K562 (cell line): ENCODE data around the gene GALT. TPM values are rescaled to one million over a fixed set of nuclear protein-coding genes. Genes with fewer than 3 reads are reported as not detected.

Experiments used
- CBFA2T3 ChIP-seq: fragments of 450-650 bp; IDR thresholded peaks from 2 replicates; pipeline ENCODE4 v1.6.1; 2017
- DEAF1 ChIP-seq: fragments of 450-650 bp; formaldehyde crosslinking; IDR thresholded peaks from 2 replicates; pipeline ENCODE4 v1.4.0; 2020; ENCODE audit warnings: mild to moderate bottlenecking, moderate library complexity
- ESRRB ChIP-seq: fragments of 250-450 bp; sonication (Bioruptor Pico); IDR thresholded peaks from 2 replicates; pipeline ENCODE4 v1.5.0; 2020; ENCODE audit warnings: mild to moderate bottlenecking, moderate library complexity, borderline replicate concordance
- GATAD2B ChIP-seq: fragments of 450-650 bp; IDR thresholded peaks from 2 replicates; pipeline ENCODE4 v1.6.1; 2017; ENCODE audit warnings: mild to moderate bottlenecking, borderline replicate concordance
- HCFC1 ChIP-seq: IDR thresholded peaks from 2 replicates; pipeline ENCODE4 v1.6.1; 2012; ENCODE audit warnings: low read depth, low read length, improper control_type of control experiment
- HDAC2 ChIP-seq: fragments of 450-650 bp; IDR thresholded peaks from 2 replicates; pipeline ENCODE4 v1.6.1; 2016; ENCODE audit warnings: mild to moderate bottlenecking
- HSF4 ChIP-seq: fragments of 250-450 bp; sonication (Bioruptor Pico); IDR thresholded peaks from 2 replicates; pipeline ENCODE4 v2.1.2; 2022; ENCODE audit warnings: mild to moderate bottlenecking, moderate library complexity, borderline replicate concordance
- MECOM ChIP-seq: fragments of 250-450 bp; sonication (Bioruptor Pico); IDR thresholded peaks from 2 replicates; pipeline ENCODE4 v1.8.0; 2022; ENCODE audit warnings: inconsistent platforms
- NR3C1 ChIP-seq: sonication (generic); formaldehyde crosslinking; IDR thresholded peaks from 2 replicates; pipeline ENCODE4 v1.8.1; 2022; ENCODE audit warnings: missing genetic modification reagents
- POLR2G ChIP-seq: fragments of 200-400 bp; formaldehyde crosslinking; IDR thresholded peaks from 2 replicates; pipeline ENCODE4 v1.6.1; 2017; ENCODE audit warnings: low read depth, mild to moderate bottlenecking, antibody characterized with exemption, low read length, moderate library complexity
- PURB ChIP-seq: sonication (generic); formaldehyde crosslinking; IDR thresholded peaks from 2 replicates; pipeline ENCODE4 v1.9.0; 2021; ENCODE audit warnings: low read depth, mild to moderate bottlenecking, missing genetic modification reagents
- RBM17 ChIP-seq: fragments of 200-400 bp; formaldehyde crosslinking; IDR thresholded peaks from 2 replicates; pipeline ENCODE4 v1.6.1; 2017; ENCODE audit warnings: low read depth, mild to moderate bottlenecking, low read length, borderline replicate concordance
- RBM25 ChIP-seq: fragments of 200-400 bp; formaldehyde crosslinking; IDR thresholded peaks from 2 replicates; pipeline ENCODE4 v1.6.1; 2018; ENCODE audit warnings: low read length, low read depth, moderate library complexity; ENCODE audit not compliant: severe bottlenecking
- SIX5 ChIP-seq, 2 experiments: IDR thresholded peaks; 2 replicates each; pipeline ENCODE4 v1.6.1; 2011; ENCODE audit warnings: low read length in 2 of 2, borderline replicate concordance in 1 of 2, low read depth in 1 of 2, mild to moderate bottlenecking in 1 of 2, moderate library complexity in 1 of 2; ENCODE audit not compliant: insufficient read depth in 1 of 2
- SNAPC5 ChIP-seq: fragments of 250-450 bp; sonication (Bioruptor Pico); IDR thresholded peaks from 2 replicates; pipeline ENCODE4 v1.8.0; 2021; ENCODE audit warnings: moderate library complexity, mild to moderate bottlenecking, inconsistent platforms
- TCFL5 ChIP-seq: fragments of 250-450 bp; sonication (Bioruptor Pico); conservative IDR thresholded peaks from 2 replicates; pipeline ENCODE4 v1.6.1; 2021; ENCODE audit warnings: mild to moderate bottlenecking, moderate library complexity, matching md5 sums
- TGIF2 ChIP-seq: sonication (generic); formaldehyde crosslinking; IDR thresholded peaks from 2 replicates; pipeline ENCODE4 v1.8.1; 2022; ENCODE audit warnings: mild to moderate bottlenecking, missing genetic modification reagents, moderate library complexity
- TRIM28 ChIP-seq: fragments of 450-650 bp; IDR thresholded peaks from 2 replicates; pipeline ENCODE4 v1.6.1; 2017
- ZNF217 ChIP-seq: sonication (generic); formaldehyde crosslinking; IDR thresholded peaks from 2 replicates; pipeline ENCODE4 v1.8.0; 2022; ENCODE audit warnings: mild to moderate bottlenecking, missing genetic modification reagents
- ZNF311 ChIP-seq: fragments of 250-450 bp; sonication (Bioruptor Pico); IDR thresholded peaks from 2 replicates; pipeline ENCODE4 v1.4.0; 2020; ENCODE audit warnings: mild to moderate bottlenecking, moderate library complexity
- polyA plus RNA-seq, 8 experiments: library from polyadenylated mRNA; depleted of rRNA in 4 of 8; stranded (reverse) in 5 of 8; unstranded in 3 of 8; fragments of >200 nt; fragmentation: Nextera tagmentation in 2 of 8; fragmentation: Illumina TruSeq in 1 of 8; extraction: Ambion mirVana in 2 of 8; extraction: Trizol in 1 of 8; gene quantifications; 2 replicates each; pipeline versions ENCODE4 v1.2.1 to v1.2.3, GENCODE V29; 2011 to 2014; ENCODE audit warnings: inconsistent platforms in 1 of 8, missing spikeins in 1 of 8
- total RNA-seq, 7 experiments: library from RNA; depleted of rRNA in 6 of 7; stranded (reverse); fragments of >200 nt in 6 of 7; fragmentation: Illumina TruSeq in 2 of 7; extraction: Trizol in 2 of 7; gene quantifications; 2 replicates each; pipeline versions ENCODE4 v1.2.1 to v1.2.3, GENCODE V29; 2011 to 2021; ENCODE audit warnings: low replicate concordance in 1 of 7
- TF ChIP-seq, protein P1 (sequence below): fragments of 250-450 bp; sonication (Bioruptor Pico); IDR thresholded peaks from 2 replicates; pipeline ENCODE4 v1.5.0; 2021; ENCODE audit warnings: mild to moderate bottlenecking, borderline replicate concordance
- TF ChIP-seq, protein P2 (sequence below): sonication (generic); formaldehyde crosslinking; IDR thresholded peaks from 2 replicates; pipeline ENCODE4 v1.5.0; 2020; ENCODE audit warnings: missing genetic modification reagents
- TF ChIP-seq, protein P3 (sequence below): fragments of 450-650 bp; IDR thresholded peaks from 2 replicates; pipeline ENCODE4 v1.6.1; 2016; ENCODE audit warnings: low read depth, mild to moderate bottlenecking, moderate library complexity

Gene GALT
- total and polyA plus RNA-seq, 9 of the 15 experiments (the other 6 are each of a cell fraction or from before 2014, with no cell fraction given), result 7.3 to 29.2 (median 15.6) TPM

GRCh38 chr9:34665381-34666250, 19.1 kb downstream of the GALT start (continued):
- TF ChIP-seq DEAF1 (CRISPR knock-in tag), result no peak
- TF ChIP-seq SIX5 (IDR thresholded peaks at IDR 0.05; ENCODE audit: borderline replicate concordance in 1 of 2, insufficient read depth in 1 of 2, low read depth in 1 of 2, low read length in 2 of 2), result no peak
- no peak for TF ChIP-seq ZNF311 (CRISPR knock-in tag)
- TF ChIP-seq PURB (CRISPR knock-in tag), result no peak
- TF ChIP-seq TCFL5 (CRISPR knock-in tag), result no peak
- TF ChIP-seq, protein P1, sequence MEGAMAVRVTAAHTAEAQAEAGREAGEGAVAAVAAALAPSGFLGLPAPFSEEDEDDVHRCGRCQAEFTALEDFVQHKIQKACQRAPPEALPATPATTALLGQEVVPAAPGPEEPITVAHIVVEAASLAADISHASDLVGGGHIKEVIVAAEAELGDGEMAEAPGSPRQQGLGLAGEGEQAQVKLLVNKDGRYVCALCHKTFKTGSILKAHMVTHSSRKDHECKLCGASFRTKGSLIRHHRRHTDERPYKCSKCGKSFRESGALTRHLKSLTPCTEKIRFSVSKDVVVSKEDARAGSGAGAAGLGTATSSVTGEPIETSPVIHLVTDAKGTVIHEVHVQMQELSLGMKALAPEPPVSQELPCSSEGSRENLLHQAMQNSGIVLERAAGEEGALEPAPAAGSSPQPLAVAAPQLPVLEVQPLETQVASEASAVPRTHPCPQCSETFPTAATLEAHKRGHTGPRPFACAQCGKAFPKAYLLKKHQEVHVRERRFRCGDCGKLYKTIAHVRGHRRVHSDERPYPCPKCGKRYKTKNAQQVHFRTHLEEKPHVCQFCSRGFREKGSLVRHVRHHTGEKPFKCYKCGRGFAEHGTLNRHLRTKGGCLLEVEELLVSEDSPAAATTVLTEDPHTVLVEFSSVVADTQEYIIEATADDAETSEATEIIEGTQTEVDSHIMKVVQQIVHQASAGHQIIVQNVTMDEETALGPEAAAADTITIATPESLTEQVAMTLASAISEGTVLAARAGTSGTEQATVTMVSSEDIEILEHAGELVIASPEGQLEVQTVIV (CRISPR knock-in tag), result no peak
- no peak for TF ChIP-seq SNAPC5
- TF ChIP-seq GATAD2B, result 0 out of 2 replicates have a peak, but pooled peaks have one; percentile 39
- no peak for TF ChIP-seq MECOM (CRISPR knock-in tag)
- TF ChIP-seq HCFC1, result no peak
- TF ChIP-seq TRIM28, result 0 out of 2 replicates have a peak, but pooled peaks have one; percentile 26
- no peak for TF ChIP-seq RBM25
- TF ChIP-seq NR3C1 (CRISPR knock-in tag), result no peak
- no peak for TF ChIP-seq TGIF2
- TF ChIP-seq RBM17, result no peak
- TF ChIP-seq, protein P2, sequence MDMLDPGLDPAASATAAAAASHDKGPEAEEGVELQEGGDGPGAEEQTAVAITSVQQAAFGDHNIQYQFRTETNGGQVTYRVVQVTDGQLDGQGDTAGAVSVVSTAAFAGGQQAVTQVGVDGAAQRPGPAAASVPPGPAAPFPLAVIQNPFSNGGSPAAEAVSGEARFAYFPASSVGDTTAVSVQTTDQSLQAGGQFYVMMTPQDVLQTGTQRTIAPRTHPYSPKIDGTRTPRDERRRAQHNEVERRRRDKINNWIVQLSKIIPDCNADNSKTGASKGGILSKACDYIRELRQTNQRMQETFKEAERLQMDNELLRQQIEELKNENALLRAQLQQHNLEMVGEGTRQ (CRISPR knock-in tag), result no peak
- 0 out of 2 replicates have a peak, but pooled peaks have one; percentile 30 for TF ChIP-seq HDAC2
- TF ChIP-seq, protein P3, sequence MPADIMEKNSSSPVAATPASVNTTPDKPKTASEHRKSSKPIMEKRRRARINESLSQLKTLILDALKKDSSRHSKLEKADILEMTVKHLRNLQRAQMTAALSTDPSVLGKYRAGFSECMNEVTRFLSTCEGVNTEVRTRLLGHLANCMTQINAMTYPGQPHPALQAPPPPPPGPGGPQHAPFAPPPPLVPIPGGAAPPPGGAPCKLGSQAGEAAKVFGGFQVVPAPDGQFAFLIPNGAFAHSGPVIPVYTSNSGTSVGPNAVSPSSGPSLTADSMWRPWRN, result no peak
- peak; percentile 25; the same call in 1 of the 2 replicates for TF ChIP-seq CBFA2T3
- no peak for TF ChIP-seq ZNF217 (CRISPR knock-in tag)
- TF ChIP-seq POLR2G, result peak; percentile 81
- no peak for TF ChIP-seq ESRRB (CRISPR knock-in tag)
- TF ChIP-seq HSF4 (CRISPR knock-in tag), result no peak
